Measurements from ENCODE around the gene ID4.
"Not testable (repeated sequence)": the region's sequence is repeated elsewhere in the genome, so short reads cannot be mapped to it uniquely, and the experiment has no call there.

Gene ID4

GRCh38 chr6:19834858-19835257, 2.3 kb upstream of the ID4 start:
- DNase-seq: no peak

- DNase-seq: no peak
Observed at GRCh38 chr6:19835605-19836004, 1.6 kb upstream of the ID4 start.

GRCh38 chr6:19837511-19838441, 606 bp downstream of the ID4 start:
- DNase-seq: no peak

- no peak for DNase-seq
Observed at GRCh38 chr6:19838442-19839236, 1.5 kb downstream of the ID4 start.

- DNase-seq: no peak
Observed at GRCh38 chr6:19839237-19839546, 2.0 kb downstream of the ID4 start.

GRCh38 chr6:19839788-19840187, 2.6 kb downstream of the ID4 start:
- no peak for DNase-seq

GRCh38 chr6:19841181-19841580, 4.0 kb downstream of the ID4 start:
- DNase-seq: no peak

GRCh38 chr6:19842030-19842615, 5.0 kb downstream of the ID4 start:
- DNase-seq: no peak

GRCh38 chr6:19844689-19845088, 7.5 kb downstream of the ID4 start:
- DNase-seq: no peak

GRCh38 chr6:19845266-19846041, 8.3 kb downstream of the ID4 start:
- no peak for DNase-seq

GRCh38 chr6:19848465-19849029, 11.4 kb downstream of the ID4 start:
- DNase-seq: no peak

- DNase-seq: no peak
Observed at GRCh38 chr6:19849196-19849595, 12.0 kb downstream of the ID4 start.

GRCh38 chr6:19849755-19850154, 12.6 kb downstream of the ID4 start:
- DNase-seq: no peak

GRCh38 chr6:19851241-19852089, 14.3 kb downstream of the ID4 start:
- no peak for DNase-seq

GRCh38 chr6:19852090-19852457, 14.9 kb downstream of the ID4 start:
- DNase-seq: no peak

GRCh38 chr6:19852927-19853326, 15.8 kb downstream of the ID4 start:
- no peak for DNase-seq

- not testable (repeated sequence) for DNase-seq
Observed at GRCh38 chr6:19854421-19855015, 17.3 kb downstream of the ID4 start.

- DNase-seq: no peak
Observed at GRCh38 chr6:19855536-19855935, 18.4 kb downstream of the ID4 start.

- no peak for DNase-seq
Observed at GRCh38 chr6:19857139-19857538, 20.0 kb downstream of the ID4 start.

GRCh38 chr6:19857703-19858102, 20.5 kb downstream of the ID4 start:
- DNase-seq: no peak

GRCh38 chr6:19860235-19860877, 23.2 kb downstream of the ID4 start:
- DNase-seq: no peak

All from CD4-positive, alpha-beta T cell treated with Interleukin-17A for 1 hour (primary cell).